ENCODE measurements around the gene GCA. TPM values are rescaled to one million over a fixed set of nuclear protein-coding genes. Genes with fewer than 3 reads are reported as not detected.

The GCA gene
- total RNA-seq, 4 donors from 2014 or later, result 4.9 to 30.5 (median 22.6) TPM

GRCh38 chr2:162308747-162309503 is 35.0 kb upstream of the GCA start:
- ATAC-seq, result no peak
- no peak overlapping the region for H3K4me3 ChIP-seq
- no peak overlapping the region for H3K27ac ChIP-seq
- H3K4me1 ChIP-seq, result peaks cover 0 to 12% (median 2%) of the 10 kb centered on the region in 3 donors
- H3K27me3 ChIP-seq, result no peaks in the 10 kb centered on the region
- no peaks in the 10 kb centered on the region for H3K9me3 ChIP-seq
- WGBS, 2 donors (ENCODE audit: low coverage in 1 of 2), result 93 to 96% methylated on average over 3 of the region's 3 CpGs
- TF ChIP-seq CTCF (IDR thresholded peaks at IDR 0.05) (no peak), EP300 (IDR thresholded peaks at IDR 0.05) (no peak), POLR2AphosphoS5 (IDR thresholded peaks at IDR 0.05) (no peak), POLR2A (IDR thresholded peaks at IDR 0.05) (no peak)
- H3K36me3 ChIP-seq, result peaks cover 0 to 31% of the 10 kb centered on the region in 2 donors

GRCh38 chr2:162312853-162313252 is 31.1 kb upstream of the GCA start:
- TF ChIP-seq EP300 (IDR thresholded peaks at IDR 0.05) (no peak), POLR2A (IDR thresholded peaks at IDR 0.05) (no peak), POLR2AphosphoS5 (IDR thresholded peaks at IDR 0.05) (no peak), CTCF (IDR thresholded peaks at IDR 0.05) (no peak)
- H3K27me3 ChIP-seq, result no peaks in the 10 kb centered on the region
- H3K4me3 ChIP-seq, result no peak overlapping the region
- no peaks in the 10 kb centered on the region for H3K9me3 ChIP-seq
- 86 to 92% methylated on average over 1 of the region's 1 CpG for WGBS, 2 donors (ENCODE audit: low coverage in 1 of 2)
- no peak overlapping the region for H3K27ac ChIP-seq
- peaks cover 0 to 49% (median 0%) of the 10 kb centered on the region in 3 donors for H3K4me1 ChIP-seq
- H3K36me3 ChIP-seq, result peaks cover 0 to 26% of the 10 kb centered on the region in 2 donors
- ATAC-seq, result no peak

GRCh38 chr2:162315938-162316337 is 28.0 kb upstream of the GCA start:
- TF ChIP-seq EP300 (IDR thresholded peaks at IDR 0.05) (no peak), CTCF (IDR thresholded peaks at IDR 0.05) (no peak), POLR2AphosphoS5 (IDR thresholded peaks at IDR 0.05) (no peak), POLR2A (IDR thresholded peaks at IDR 0.05) (no peak)
- Histone ChIP-seq H3K9me3 (no peaks in the 10 kb centered on the region), H3K4me1 (peaks cover 0 to 64% (median 0%) of the 10 kb centered on the region in 3 donors), H3K27ac (no peak overlapping the region), H3K36me3 (no peaks in the 10 kb centered on the region), H3K27me3 (no peaks in the 10 kb centered on the region), H3K4me3 (peak overlapping the region in 1 of 2 donors; percentile 8)
- WGBS, 2 donors (ENCODE audit: low coverage in 1 of 2), result 60 to 73% methylated on average over 4 of the region's 4 CpGs
- no peak for ATAC-seq

GRCh38 chr2:162316590-162316989 is 27.3 kb upstream of the GCA start:
- H3K27me3 ChIP-seq, result no peaks in the 10 kb centered on the region
- H3K27ac ChIP-seq, result peak overlapping the region in 1 of 4 donors; percentile 86
- H3K36me3 ChIP-seq, result no peaks in the 10 kb centered on the region
- no peaks in the 10 kb centered on the region for H3K9me3 ChIP-seq
- TF ChIP-seq CTCF (IDR thresholded peaks at IDR 0.05) (no peak), POLR2AphosphoS5 (IDR thresholded peaks at IDR 0.05) (no peak), POLR2A (IDR thresholded peaks at IDR 0.05) (no peak), EP300 (IDR thresholded peaks at IDR 0.05) (no peak)
- 82 to 85% methylated on average over 2 of the region's 2 CpGs for WGBS, 2 donors (ENCODE audit: low coverage in 1 of 2)
- peaks cover 0 to 68% (median 0%) of the 10 kb centered on the region in 3 donors for H3K4me1 ChIP-seq
- peak overlapping the region; percentile 72 to 96 for H3K4me3 ChIP-seq
- ATAC-seq, result no peak

Data from gastroesophageal sphincter (tissue), 4 donors.